ENCODE measurements around the gene PRR30. TPM values are rescaled to one million over a fixed set of nuclear protein-coding genes. Genes with fewer than 3 reads are reported as not detected.

PRR30 gene
- total and polyA plus RNA-seq, 2 of the 4 experiments (the other 2 are of a cell fraction) = not detected

- Histone ChIP-seq H3K9ac (ENCODE audit: low read depth, low read length) (no peak overlapping the region), H3K4me1 (ENCODE audit: control insufficient read depth, insufficient read depth, low read length) (0 out of 2 replicates have a peak, but pooled peaks cover 3% of the 10 kb centered on the region), H4K91ac (ENCODE audit: insufficient read depth, low read depth, low read length) (no peak overlapping the region), H3K27me3 (ENCODE audit: control insufficient read depth, insufficient read depth, low read length) (no peaks in the 10 kb centered on the region), H3K14ac (replicated peaks; ENCODE audit: low read depth, low read length) (no peak overlapping the region), H4K8ac (ENCODE audit: low read depth in 2 of 2, low read length in 2 of 2) (no peak overlapping the region), H4K5ac (ENCODE audit: low read depth, low read length) (no peak overlapping the region), H3K4me3 (ENCODE audit: insufficient read depth, low read depth, low read length) (no peak overlapping the region), H2BK120ac (ENCODE audit: low read depth, low read length) (no peak overlapping the region), H3K9me3 (ENCODE audit: control insufficient read depth, insufficient read depth, low read length) (no peaks in the 10 kb centered on the region), H2BK5ac (ENCODE audit: low read depth, low read length, poor library complexity, severe bottlenecking) (no peak overlapping the region), H4K20me1 (ENCODE audit: insufficient read depth, low read length) (no peaks in the 10 kb centered on the region; the same call in 1 of the 2 replicates), H3K4ac (ENCODE audit: low read depth, low read length) (no peak overlapping the region), H3K23ac (ENCODE audit: low read depth, low read length) (no peak overlapping the region), H2AK5ac (ENCODE audit: low read depth, low read length) (no peak overlapping the region), H3K79me1 (ENCODE audit: low read depth in 1 of 2, low read length in 2 of 2) (no peaks in the 10 kb centered on the region), H2AFZ (replicated peaks; ENCODE audit: low read length, poor library complexity) (peak overlapping the region; percentile 32), H3K27ac (ENCODE audit: insufficient read depth, low read length) (no peak overlapping the region), H3K9me1 (ENCODE audit: insufficient read depth, low read length) (peaks cover 7% of the 10 kb centered on the region; the same call in 1 of the 2 replicates), H3K56ac (ENCODE audit: extremely low read depth, insufficient read depth, low read length) (no peak overlapping the region), H2BK15ac (ENCODE audit: low read depth, low read length) (no peak overlapping the region), H3K36me3 (ENCODE audit: control insufficient read depth, insufficient read depth, low read length) (no peaks in the 10 kb centered on the region), H2AK9ac (replicated peaks; ENCODE audit: low read depth, low read length, poor library complexity) (peak overlapping the region; percentile 42), H2BK20ac (ENCODE audit: low read depth, low read length) (no peak overlapping the region), H3K4me2 (ENCODE audit: low read depth, low read length) (no peak overlapping the region), H3K18ac (ENCODE audit: low read depth, low read length) (no peak overlapping the region)
- TF ChIP-seq SMC3 (IDR thresholded peaks at IDR 0.05; ENCODE audit: low read depth, low read length) (no peak), RFX5 (IDR thresholded peaks at IDR 0.05; ENCODE audit: low read depth, low read length) (no peak), RCOR1 (IDR thresholded peaks at IDR 0.05; ENCODE audit: insufficient replicate concordance, low read length) (no peak), ELK1 (IDR thresholded peaks at IDR 0.05; ENCODE audit: borderline replicate concordance, low read depth, low read length) (no peak), USF2 (IDR thresholded peaks at IDR 0.05; ENCODE audit: low read depth, low read length) (no peak), CEBPB (IDR thresholded peaks at IDR 0.05; ENCODE audit: low read depth, low read length) (no peak), CTCF (conservative IDR thresholded peaks at IDR 0.05; ENCODE audit: low read depth, low read length) (no peak), NFE2L2 (IDR thresholded peaks at IDR 0.05; ENCODE audit: low read depth, low read length) (no peak), RAD21 (IDR thresholded peaks at IDR 0.05; ENCODE audit: low read length) (no peak), BHLHE40 (IDR thresholded peaks at IDR 0.05; ENCODE audit: low read depth, low read length) (no peak), FOS (IDR thresholded peaks at IDR 0.05; ENCODE audit: low read depth, low read length) (no peak), MAFK (IDR thresholded peaks at IDR 0.05; ENCODE audit: low read depth, low read length) (no peak)
- CTCF ChIA-PET = no interaction called here
- in situ Hi-C loops (cut with MboI; ENCODE audit: low sequenced_read_pairs) (no loop called here), dilution Hi-C loops (cut with HindIII; ENCODE audit: low sequenced_read_pairs, unreplicated experiment) (no loop called here), intact Hi-C loops (cut with micrococcal nuclease) (no loop called here)
- no TSS peak for BruUV-seq (replicated peaks)
- DNase-seq (no peak), ATAC-seq (ENCODE audit: low read depth) (no peak)
- 71% methylated on average over 3 of the region's 6 CpGs; no CpG with 5 or more reads in 1 of the 2 experiments for WGBS, 2 experiments (ENCODE audit: extremely low coverage in 2 of 2, insufficient read length in 1 of 2)
- POLR2A ChIA-PET (ENCODE audit: unreplicated experiment) = no interaction called here
These were observed 45.5 kb downstream of the PRR30 start for GRCh38 chr2:27093430-27094352.

Data from IMR-90 (cell line).